Osteocyte (in vitro differentiated cells): ENCODE results near the gene GALNT14. TPM values are rescaled to one million over a fixed set of nuclear protein-coding genes. Genes with fewer than 3 reads are reported as not detected.

Experiments
- DNase-seq: peaks from one replicate; pipeline ENCODE4 v3.0.0; 2021; ENCODE audit warnings: mixed read lengths; ENCODE audit not compliant: unreplicated experiment; ENCODE audit errors: extremely low spot score
- H3K27ac Mint-ChIP-seq: one replicate; pipeline ENCODE4 v1.8.0; 2021; ENCODE audit warnings: mild to moderate bottlenecking, mixed read lengths; ENCODE audit not compliant: unreplicated experiment
- H3K27me3 Mint-ChIP-seq: one replicate; pipeline ENCODE4 v1.8.0; 2021; ENCODE audit warnings: mixed read lengths; ENCODE audit not compliant: unreplicated experiment
- H3K36me3 Mint-ChIP-seq: one replicate; pipeline ENCODE4 v1.8.0; 2021; ENCODE audit warnings: mixed read lengths; ENCODE audit not compliant: unreplicated experiment
- H3K4me1 Mint-ChIP-seq: one replicate; pipeline ENCODE4 v1.8.0; 2021; ENCODE audit warnings: mixed read lengths; ENCODE audit not compliant: unreplicated experiment
- H3K4me3 Mint-ChIP-seq: one replicate; pipeline ENCODE4 v1.8.0; 2021; ENCODE audit warnings: mild to moderate bottlenecking, moderate library complexity, mixed read lengths; ENCODE audit not compliant: unreplicated experiment
- H3K9me3 Mint-ChIP-seq: one replicate; pipeline ENCODE4 v1.8.0; 2021; ENCODE audit warnings: mixed read lengths; ENCODE audit not compliant: unreplicated experiment
- total RNA-seq: library from RNA; stranded (reverse); gene quantifications from 2 replicates; pipeline ENCODE4 v1.2.1, GENCODE V29; 2021
- TF ChIP-seq, protein P1 (sequence below): fragments of 200-600 bp; sonication (generic); IDR thresholded peaks from 2 replicates; pipeline ENCODE4 v1.5.0; 2021; ENCODE audit warnings: antibody characterized with exemption, mild to moderate bottlenecking, moderate library complexity

Gene GALNT14
- total RNA-seq, 1 donor from 2014 or later = 4.1 TPM

DNA sequence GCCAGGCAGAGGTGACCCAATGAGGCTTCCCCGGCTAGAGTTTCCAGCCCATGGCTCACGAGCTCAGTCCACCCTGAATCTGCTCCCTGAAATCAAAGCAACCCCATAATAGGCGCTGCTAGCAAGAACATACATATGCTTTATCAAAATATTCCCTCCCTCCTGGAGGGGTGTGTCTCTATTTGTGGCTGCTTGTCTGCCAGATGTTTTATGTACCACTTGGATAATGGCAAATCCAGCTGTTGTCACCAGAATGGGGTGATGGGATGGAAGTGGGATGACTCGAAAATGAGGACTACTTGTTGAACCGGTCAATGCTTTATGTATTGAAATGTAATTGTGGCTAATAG is 152.0 kb downstream of the GALNT14 start:
- Mint-ChIP-seq H3K4me3 (no peak overlapping the region), H3K36me3 (no peaks in the 10 kb centered on the region), H3K4me1 (no peaks in the 10 kb centered on the region), H3K27ac (no peak overlapping the region), H3K9me3 (no peaks in the 10 kb centered on the region), H3K27me3 (peaks cover 3% of the 10 kb centered on the region)
- TF ChIP-seq, protein P1, sequence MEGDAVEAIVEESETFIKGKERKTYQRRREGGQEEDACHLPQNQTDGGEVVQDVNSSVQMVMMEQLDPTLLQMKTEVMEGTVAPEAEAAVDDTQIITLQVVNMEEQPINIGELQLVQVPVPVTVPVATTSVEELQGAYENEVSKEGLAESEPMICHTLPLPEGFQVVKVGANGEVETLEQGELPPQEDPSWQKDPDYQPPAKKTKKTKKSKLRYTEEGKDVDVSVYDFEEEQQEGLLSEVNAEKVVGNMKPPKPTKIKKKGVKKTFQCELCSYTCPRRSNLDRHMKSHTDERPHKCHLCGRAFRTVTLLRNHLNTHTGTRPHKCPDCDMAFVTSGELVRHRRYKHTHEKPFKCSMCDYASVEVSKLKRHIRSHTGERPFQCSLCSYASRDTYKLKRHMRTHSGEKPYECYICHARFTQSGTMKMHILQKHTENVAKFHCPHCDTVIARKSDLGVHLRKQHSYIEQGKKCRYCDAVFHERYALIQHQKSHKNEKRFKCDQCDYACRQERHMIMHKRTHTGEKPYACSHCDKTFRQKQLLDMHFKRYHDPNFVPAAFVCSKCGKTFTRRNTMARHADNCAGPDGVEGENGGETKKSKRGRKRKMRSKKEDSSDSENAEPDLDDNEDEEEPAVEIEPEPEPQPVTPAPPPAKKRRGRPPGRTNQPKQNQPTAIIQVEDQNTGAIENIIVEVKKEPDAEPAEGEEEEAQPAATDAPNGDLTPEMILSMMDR = no peak
- no peak for DNase-seq

- no peak overlapping the region for H3K27ac Mint-ChIP-seq
- H3K36me3 Mint-ChIP-seq = no peaks in the 10 kb centered on the region
- DNase-seq = no peak
- TF ChIP-seq, protein P1 = no peak
- no peaks in the 10 kb centered on the region for H3K4me1 Mint-ChIP-seq
- no peaks in the 10 kb centered on the region for H3K9me3 Mint-ChIP-seq
- H3K4me3 Mint-ChIP-seq = no peak overlapping the region
- peaks cover 3% of the 10 kb centered on the region for H3K27me3 Mint-ChIP-seq
Observed at GRCh38 chr2:30985493-30986230, 152.6 kb downstream of the GALNT14 start.

DNA sequence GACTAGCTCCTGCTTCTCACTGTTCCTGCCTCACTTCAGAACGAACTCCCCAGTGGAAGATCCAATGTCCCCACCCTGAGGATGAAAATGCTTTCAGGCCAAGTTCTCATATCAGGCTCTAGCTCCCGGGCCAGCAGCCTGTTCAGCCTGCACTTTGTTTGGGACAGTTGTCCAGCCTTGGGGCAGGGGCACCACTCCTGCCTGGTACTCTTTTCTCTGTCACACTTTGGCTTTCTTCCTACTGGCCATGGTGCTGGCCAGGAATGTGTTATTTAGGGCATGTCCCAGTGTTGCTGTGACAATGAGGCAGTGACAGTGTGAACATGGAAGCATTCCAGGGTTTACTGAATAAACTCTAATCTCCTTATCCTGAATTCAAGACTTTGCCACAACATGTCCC is 154.1 kb downstream of the GALNT14 start:
- H3K36me3 Mint-ChIP-seq = no peaks in the 10 kb centered on the region
- no peaks in the 10 kb centered on the region for H3K9me3 Mint-ChIP-seq
- TF ChIP-seq, protein P1 = no peak
- H3K4me3 Mint-ChIP-seq = no peak overlapping the region
- H3K27ac Mint-ChIP-seq = no peak overlapping the region
- DNase-seq = no peak
- no peaks in the 10 kb centered on the region for H3K4me1 Mint-ChIP-seq
- peaks cover 3% of the 10 kb centered on the region for H3K27me3 Mint-ChIP-seq

DNA sequence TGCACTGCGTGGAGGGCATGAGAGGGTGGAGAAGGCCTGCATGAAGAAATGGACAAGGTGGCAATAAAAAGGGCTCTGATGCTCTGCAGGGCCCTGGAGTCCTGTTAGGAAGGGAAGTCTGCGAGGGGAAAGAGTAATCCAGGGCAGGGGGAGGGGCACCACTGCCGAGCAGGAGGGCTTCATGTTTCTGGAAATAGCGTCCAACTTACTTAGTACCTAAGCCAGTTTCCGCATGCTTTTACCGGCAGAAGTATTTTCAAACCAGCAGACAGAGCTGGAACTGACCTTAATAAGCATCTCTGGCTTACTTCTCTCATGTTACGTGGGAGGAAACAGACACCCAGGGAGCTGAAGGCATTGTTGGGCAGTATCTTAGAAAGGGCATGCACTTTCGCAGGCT is 156.7 kb downstream of the GALNT14 start:
- TF ChIP-seq, protein P1 = no peak
- Mint-ChIP-seq H3K27me3 (peaks cover 7% of the 10 kb centered on the region), H3K4me3 (no peak overlapping the region), H3K36me3 (no peaks in the 10 kb centered on the region), H3K27ac (no peak overlapping the region), H3K4me1 (no peaks in the 10 kb centered on the region), H3K9me3 (no peaks in the 10 kb centered on the region)
- no peak for DNase-seq

GRCh38 chr2:30981096-30981495 is 157.1 kb downstream of the GALNT14 start:
- no peak overlapping the region for H3K4me3 Mint-ChIP-seq
- peaks cover 7% of the 10 kb centered on the region for H3K27me3 Mint-ChIP-seq
- no peaks in the 10 kb centered on the region for H3K9me3 Mint-ChIP-seq
- no peak overlapping the region for H3K27ac Mint-ChIP-seq
- no peak for DNase-seq
- no peaks in the 10 kb centered on the region for H3K36me3 Mint-ChIP-seq
- TF ChIP-seq, protein P1 = no peak
- no peaks in the 10 kb centered on the region for H3K4me1 Mint-ChIP-seq
